Body of pancreas (tissue), 4 donors: ENCODE results near the gene BCL2L11.

Experiments
- POLR2A ChIP-seq, 3 donors: fragments of 450-650 bp; IDR thresholded peaks; one replicate each; pipeline ENCODE4 v1.6.1; 2016; ENCODE audit warnings: antibody characterized with exemption in 3 of 3, mild to moderate bottlenecking in 2 of 3
- TF ChIP-seq, protein P1 (sequence below), 7 experiments: fragments of 450-650 bp in 4 of 7; fragments of 200-600 bp in 3 of 7; sonication (generic) in 3 of 7; IDR thresholded peaks; one replicate each; pipeline ENCODE4 v1.5.1; 2016 to 2019; ENCODE audit warnings: antibody characterized with exemption in 7 of 7

DNA sequence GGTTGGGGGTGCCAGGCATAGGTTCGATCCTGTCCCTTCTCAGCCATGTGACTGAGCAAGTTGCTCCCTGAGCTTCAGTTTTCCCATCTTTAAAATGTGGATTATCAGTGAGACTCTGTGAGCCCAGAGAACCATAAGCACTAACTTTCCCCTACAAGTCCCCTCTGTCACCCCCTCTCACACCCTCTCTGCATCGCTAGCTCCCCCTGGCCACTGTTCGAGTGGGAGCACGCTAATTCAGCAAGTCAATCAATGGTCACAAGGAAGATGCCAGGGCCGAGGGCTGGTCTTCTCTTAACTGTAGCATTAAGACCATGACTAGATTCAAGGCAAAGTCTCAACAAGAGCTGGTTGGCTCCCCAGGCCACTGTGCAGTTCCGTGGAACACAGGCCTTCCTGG, 66.2 kb downstream of the BCL2L11 start:
- TF ChIP-seq, protein P1, sequence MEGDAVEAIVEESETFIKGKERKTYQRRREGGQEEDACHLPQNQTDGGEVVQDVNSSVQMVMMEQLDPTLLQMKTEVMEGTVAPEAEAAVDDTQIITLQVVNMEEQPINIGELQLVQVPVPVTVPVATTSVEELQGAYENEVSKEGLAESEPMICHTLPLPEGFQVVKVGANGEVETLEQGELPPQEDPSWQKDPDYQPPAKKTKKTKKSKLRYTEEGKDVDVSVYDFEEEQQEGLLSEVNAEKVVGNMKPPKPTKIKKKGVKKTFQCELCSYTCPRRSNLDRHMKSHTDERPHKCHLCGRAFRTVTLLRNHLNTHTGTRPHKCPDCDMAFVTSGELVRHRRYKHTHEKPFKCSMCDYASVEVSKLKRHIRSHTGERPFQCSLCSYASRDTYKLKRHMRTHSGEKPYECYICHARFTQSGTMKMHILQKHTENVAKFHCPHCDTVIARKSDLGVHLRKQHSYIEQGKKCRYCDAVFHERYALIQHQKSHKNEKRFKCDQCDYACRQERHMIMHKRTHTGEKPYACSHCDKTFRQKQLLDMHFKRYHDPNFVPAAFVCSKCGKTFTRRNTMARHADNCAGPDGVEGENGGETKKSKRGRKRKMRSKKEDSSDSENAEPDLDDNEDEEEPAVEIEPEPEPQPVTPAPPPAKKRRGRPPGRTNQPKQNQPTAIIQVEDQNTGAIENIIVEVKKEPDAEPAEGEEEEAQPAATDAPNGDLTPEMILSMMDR (IDR thresholded peaks at IDR 0.05), result no peak
- no peak for TF ChIP-seq POLR2A (IDR thresholded peaks at IDR 0.05)
